ENCODE data around the gene CATSPER4. TPM values are rescaled to one million over a fixed set of nuclear protein-coding genes. Genes with fewer than 3 reads are reported as not detected.

CATSPER4 gene
- total and polyA plus RNA-seq, 2 donors (not counting 1 experiment from before 2014, with no cell fraction given), result not detected

DNA sequence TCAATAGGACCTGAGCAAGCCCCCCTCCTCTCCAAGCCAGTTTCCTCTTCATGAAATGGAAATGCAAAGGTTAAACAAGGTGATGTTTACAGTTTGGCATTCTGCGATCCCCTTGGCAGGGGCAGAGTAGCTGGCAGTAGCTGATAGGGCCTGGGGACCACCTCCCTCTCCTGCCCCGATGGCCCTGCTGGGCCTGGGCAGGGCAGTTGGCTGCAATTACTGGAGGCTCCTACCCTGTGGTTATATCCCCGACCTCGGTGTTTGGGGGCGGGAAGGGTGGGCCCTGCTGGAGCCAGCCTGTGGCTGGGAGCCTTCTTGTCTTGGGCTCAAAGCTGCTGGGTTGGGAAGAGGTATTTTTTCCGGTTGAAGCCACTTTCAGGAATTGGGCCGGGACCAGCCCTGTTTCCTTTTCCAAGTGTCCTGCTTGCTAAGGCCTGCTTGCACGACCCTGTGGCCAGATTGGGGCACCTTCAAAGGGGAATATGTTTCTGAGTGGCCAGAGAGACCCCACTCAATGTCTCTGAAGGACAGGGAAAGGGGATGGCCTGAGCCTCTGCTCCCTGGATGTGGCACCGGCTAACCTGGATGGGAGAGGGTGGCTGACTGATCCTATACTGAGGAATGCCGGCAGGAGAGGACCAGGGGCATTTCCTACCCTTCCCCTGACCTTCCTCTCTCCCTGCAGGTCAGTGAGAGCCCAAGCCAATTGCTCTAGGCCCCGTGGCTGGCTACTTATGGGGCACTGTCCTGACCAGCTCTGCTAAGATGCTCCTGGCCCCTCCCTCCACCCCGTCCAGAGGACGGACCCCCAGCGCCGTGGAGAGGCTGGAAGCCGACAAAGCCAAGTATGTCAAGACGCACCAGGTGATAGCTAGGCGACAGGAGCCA, 29.6 kb upstream of the CATSPER4 start:
- H3K4me3 Mint-ChIP-seq, result peak overlapping the region; percentile 29

More for the DNA sequence above, 29.6 kb upstream of the CATSPER4 start:
- no peaks in the 10 kb centered on the region for H3K36me3 ChIP-seq (replicated peaks in 1 of 2; ENCODE audit: control extremely low read depth in 1 of 2, control insufficient read depth in 1 of 2, extremely low read depth in 1 of 2, insufficient read depth in 2 of 2, low read length in 1 of 2)
- peaks cover 30 to 31% of the 10 kb centered on the region in 2 donors for H3K4me1 ChIP-seq (ENCODE audit: control insufficient read depth in 2 of 2, insufficient read depth in 2 of 2, low read length in 2 of 2)
- H3K4me2 ChIP-seq (replicated peaks; ENCODE audit: low read depth, low read length, poor library complexity, severe bottlenecking), result peak overlapping the region; percentile 83
- TF ChIP-seq EZH2 (IDR thresholded peaks at IDR 0.05; ENCODE audit: borderline replicate concordance, insufficient read depth, low read depth, low read length, poor library complexity, severe bottlenecking) (no peak), CTCF (IDR thresholded peaks at IDR 0.05) (no peak)
- no peak for ATAC-seq (ENCODE audit: low read depth)
- intact Hi-C loops (cut with micrococcal nuclease), result loop anchor here (5.0 kb wide), 1 partner anchor 123 kb away; no protein-coding TSS in a partner anchor
- peaks cover 0 to 73% (median 26%) of the 10 kb centered on the region in 4 experiments for H3K27me3 ChIP-seq (replicated peaks in 1 of 4; ENCODE audit: control extremely low read depth in 1 of 4, control insufficient read depth in 3 of 4, insufficient read depth in 4 of 4, low read length in 3 of 4)
- POLR2A ChIA-PET, result no interaction called here
- H3K4me1 Mint-ChIP-seq, result peaks cover 14% of the 10 kb centered on the region
- peaks cover 34% of the 10 kb centered on the region for H3K27me3 Mint-ChIP-seq
- no peaks in the 10 kb centered on the region for H3K79me2 ChIP-seq (ENCODE audit: control insufficient read depth, insufficient read depth, low read length)
- DNase-seq, result no peak
- 79% methylated on average over 17 of the region's 18 CpGs for WGBS (ENCODE audit: insufficient coverage)
- no peak overlapping the region for H3K27ac ChIP-seq (ENCODE audit: low read length in 2 of 2)
- no peaks in the 10 kb centered on the region for H4K20me1 ChIP-seq (ENCODE audit: control insufficient read depth, insufficient read depth, low read length, poor library complexity, severe bottlenecking)
- CTCF ChIA-PET, result interaction anchor here (0.5 to 2.1 kb wide), 3 partner anchors 9 to 574 kb away, joined by 3 to 6 read pairs (median 3); partner anchors contain the start of gene ZNF593
- H3K4me3 ChIP-seq (ENCODE audit: control extremely low read depth in 1 of 5, extremely low read depth in 1 of 5, insufficient read depth in 1 of 5, low read depth in 2 of 5, low read length in 4 of 5), result peak overlapping the region in 1 of 5 experiments; percentile 39
- no peak overlapping the region for H3K9ac ChIP-seq (ENCODE audit: low read length)
- no peak overlapping the region for H3K27ac Mint-ChIP-seq
- H3K9me3 Mint-ChIP-seq (ENCODE audit: insufficient read depth), result no peaks in the 10 kb centered on the region
- H3K9me3 ChIP-seq (ENCODE audit: control extremely low read depth in 1 of 3, control insufficient read depth in 2 of 3, insufficient read depth in 1 of 3, low read length in 2 of 3), result peaks cover 0 to 3% (median 0%) of the 10 kb centered on the region in 3 donors
- H2AFZ ChIP-seq (ENCODE audit: insufficient read depth, low read depth, low read length, poor library complexity, severe bottlenecking), result peak overlapping the region; percentile 75

Measured in B cell (primary cell).